ENCODE results near the gene MBD4. TPM values are rescaled to one million over a fixed set of nuclear protein-coding genes. Genes with fewer than 3 reads are reported as not detected.
A peak's percentile ranks its signal among the peaks of the same experiment; 100 is the strongest.

The MBD4 gene
- polyA plus RNA-seq, 2 of the 4 experiments (the other 2 are of a cell fraction) = 32.7 to 49.7 TPM

GRCh38 chr3:129440618-129441190 lies 956 bp upstream of the MBD4 start:
- peak overlapping the region; percentile 86 for H3K4me3 ChIP-seq
- TF ChIP-seq ELK1 (IDR thresholded peaks at IDR 0.05; ENCODE audit: low read depth, low read length) = no peak
- TF ChIP-seq RFX5 (IDR thresholded peaks at IDR 0.05) = no peak
- TF ChIP-seq NFE2L2 (conservative IDR thresholded peaks at IDR 0.05; ENCODE audit: low read length) = no peak
- no peak for TF ChIP-seq BHLHE40 (IDR thresholded peaks at IDR 0.05; ENCODE audit: low read depth, low read length)
- no peak; the same call in 1 of the 2 replicates for TF ChIP-seq MAX (IDR thresholded peaks at IDR 0.05)
- H3K4me2 ChIP-seq = peak overlapping the region; percentile 94
- 9% methylated on average over 9 of the region's 9 CpGs for WGBS (ENCODE audit: missing lambda C conversion rate)
- ChIA-PET CTCF (interaction anchor here (0.8 to 1.1 kb wide), 4 partner anchors 35 to 58 kb away, joined by 3 read pairs; no protein-coding TSS in a partner anchor), POLR2A (interaction anchor here (0.9 to 2.5 kb wide), 4 partner anchors 41 to 368 kb away, joined by 3 to 17 read pairs (median 9); no protein-coding TSS in a partner anchor)
- H3K27ac ChIP-seq = peak overlapping the region; percentile 89 to 96
- DNase-seq (ENCODE audit: low read depth in 1 of 2, low spot score in 1 of 2) (peak in 1 of 2 experiments; percentile 33), FAIRE-seq (no peak), ATAC-seq (no peak)
- H3K4me1 ChIP-seq = peaks cover 36% of the 10 kb centered on the region; the same call in 2 of the 3 replicates
- no peaks in the 10 kb centered on the region for H3K9me3 ChIP-seq

- DNase-seq (ENCODE audit: low read depth in 1 of 2, low spot score in 1 of 2) = peak; percentile 15 to 42
- WGBS (ENCODE audit: missing lambda C conversion rate) = 1% methylated on average over 9 of the region's 17 CpGs
Measured at GRCh38 chr3:129439226-129439816, 427 bp downstream of the MBD4 start.

GRCh38 chr3:129435367-129435766 lies 4.4 kb downstream of the MBD4 start:
- Histone ChIP-seq H3K9me3 (no peaks in the 10 kb centered on the region), H3K4me3 (no peak overlapping the region), H3K27ac (no peak overlapping the region), H3K4me1 (peaks cover 24% of the 10 kb centered on the region; the same call in 2 of the 3 replicates), H3K4me2 (peak overlapping the region; percentile 23; the same call in 1 of the 3 replicates)
- FAIRE-seq (no peak), ATAC-seq (no peak), DNase-seq (ENCODE audit: low read depth in 1 of 2, low spot score in 1 of 2) (no peak)
- ChIA-PET POLR2A (no interaction called here), CTCF (interaction anchor here (0.6 to 1.9 kb wide), 5 partner anchors 28 to 93 kb away, joined by 3 to 9 read pairs (median 4); no protein-coding TSS in a partner anchor)
- 75% methylated on average over 1 of the region's 1 CpG for WGBS (ENCODE audit: missing lambda C conversion rate)
- TF ChIP-seq SMC3 (IDR thresholded peaks at IDR 0.05) = 0 out of 3 replicates have a peak, but pooled peaks have one; percentile 12
- TF ChIP-seq PBX3 (IDR thresholded peaks at IDR 0.05) = no peak
- no peak for TF ChIP-seq ZSCAN20 (CRISPR knock-in tag; IDR thresholded peaks at IDR 0.05)
- no peak for TF ChIP-seq GATA3 (IDR thresholded peaks at IDR 0.05; ENCODE audit: borderline replicate concordance)
- TF ChIP-seq RAD21 (conservative IDR thresholded peaks at IDR 0.05 in 1 of 2, IDR thresholded peaks at IDR 0.05 in 1 of 2) = peak; percentile 13 to 33; a peak in 2 of 5 replicates

More at GRCh38 chr3:129439226-129439816, 427 bp downstream of the MBD4 start:
- H3K27ac ChIP-seq = peak overlapping the region; percentile 94 to 99
- FAIRE-seq (no peak), ATAC-seq (peak in 1 of 2 experiments; percentile 19; a peak in 3 of 6 replicates)
- H3K4me3 ChIP-seq = peak overlapping the region; percentile 86
- TF ChIP-seq KDM1A (IDR thresholded peaks at IDR 0.05; ENCODE audit: low read depth) (0 out of 2 replicates have a peak, but pooled peaks have one; percentile 26), HMGXB4 (CRISPR knock-in tag; IDR thresholded peaks at IDR 0.05; ENCODE audit: borderline replicate concordance) (no peak), PHF8 (IDR thresholded peaks at IDR 0.05; ENCODE audit: borderline replicate concordance, low read depth) (peak; percentile 35; the same call in 1 of the 2 replicates)
- peaks cover 40% of the 10 kb centered on the region; the same call in 2 of the 3 replicates for H3K4me1 ChIP-seq
- POLR2A ChIA-PET = interaction anchor here (0.8 to 2.5 kb wide), 6 partner anchors 11 to 123 kb away, joined by 3 to 17 read pairs (median 6); partner anchors contain the start of gene EFCAB12
- peak overlapping the region; percentile 89 for H3K4me2 ChIP-seq
- no peaks in the 10 kb centered on the region for H3K9me3 ChIP-seq
- CTCF ChIA-PET = interaction anchor here (0.8 to 2.1 kb wide), 6 partner anchors 21 to 56 kb away, joined by 3 to 9 read pairs (median 4); no protein-coding TSS in a partner anchor

All from A549 (cell line).